GM18505 (cell line): ENCODE data around the gene GPR176.

ENCODE experiments used
- ATAC-seq: cut with Tn5 transposase; IDR thresholded peaks from one replicate; pipeline ENCODE4 v1.9.1; 2021; ENCODE audit not compliant: unreplicated experiment
- POLR2A ChIP-seq: IDR thresholded peaks from 4 replicates; pipeline ENCODE4 v1.6.1; 2011; ENCODE audit warnings: borderline replicate concordance; ENCODE audit not compliant: insufficient read depth, insufficient read length; ENCODE audit errors: extremely low read depth

GPR176 gene

GRCh38 chr15:39919748-39920509 is at the start of gene GPR176:
GPR176 (minus strand) TSS chr15:39920266; CDS start chr15:39920026, 240 bp downstream.
- no peak for ATAC-seq
- TF ChIP-seq POLR2A, result no peak

- TF ChIP-seq POLR2A, result no peak
- ATAC-seq, result no peak
These were observed 48.9 kb upstream of the GPR176 start for GRCh38 chr15:39969002-39969394.

DNA sequence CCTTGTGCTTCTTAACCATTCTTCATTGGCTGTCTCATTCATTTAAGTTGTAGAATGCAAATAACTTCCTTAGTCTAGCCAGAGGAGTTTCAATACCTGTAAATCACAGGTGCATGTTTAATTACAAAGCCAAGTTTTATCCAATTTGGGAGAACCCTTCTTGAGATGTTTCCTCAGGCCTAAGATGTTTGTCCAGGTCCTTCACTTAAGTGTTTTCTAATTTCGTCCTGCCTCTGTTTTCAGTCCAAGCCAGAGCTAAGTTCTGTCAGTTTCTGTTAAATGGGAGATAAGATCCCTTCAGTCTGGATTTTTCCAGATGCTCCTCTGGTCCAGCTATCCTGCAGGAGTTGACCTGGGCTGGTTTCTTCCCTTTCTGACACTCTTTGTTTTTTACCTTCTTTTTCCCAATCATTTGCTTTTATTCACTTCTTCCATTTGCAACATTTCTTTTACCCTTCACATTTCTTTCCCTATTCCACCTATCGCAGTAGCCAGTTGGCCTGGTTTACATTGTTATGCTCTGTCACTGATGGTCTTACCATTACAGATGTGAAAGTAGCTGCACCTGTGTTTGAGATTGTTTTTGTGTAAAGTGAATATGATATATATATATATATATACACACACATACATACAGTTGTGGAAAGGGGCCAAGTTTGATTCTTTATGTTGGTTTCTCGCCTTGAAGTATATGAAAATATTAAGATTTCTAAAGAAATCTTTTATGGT is 48.4 kb upstream of the GPR176 start:
- TF ChIP-seq POLR2A, result no peak
- no peak for ATAC-seq

DNA sequence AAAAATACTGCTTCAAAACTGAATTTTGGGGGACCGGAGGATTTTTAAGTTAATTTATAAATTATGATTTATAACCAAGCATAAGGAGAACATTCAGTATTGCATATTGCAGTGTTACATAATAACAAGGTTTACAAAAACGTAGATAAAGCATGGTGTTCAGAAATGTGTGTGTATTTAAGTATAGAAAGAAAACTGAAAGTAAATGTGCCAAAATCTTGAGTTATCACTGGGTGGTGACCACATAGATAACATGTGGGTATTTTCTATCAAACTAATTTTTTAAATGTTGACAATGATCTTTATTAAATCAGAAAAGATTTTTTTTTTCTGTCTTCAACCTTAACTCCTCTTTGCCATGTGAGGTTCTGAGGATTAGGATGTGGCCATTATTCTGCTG is 46.5 kb upstream of the GPR176 start:
- TF ChIP-seq POLR2A, result no peak
- ATAC-seq, result no peak

DNA sequence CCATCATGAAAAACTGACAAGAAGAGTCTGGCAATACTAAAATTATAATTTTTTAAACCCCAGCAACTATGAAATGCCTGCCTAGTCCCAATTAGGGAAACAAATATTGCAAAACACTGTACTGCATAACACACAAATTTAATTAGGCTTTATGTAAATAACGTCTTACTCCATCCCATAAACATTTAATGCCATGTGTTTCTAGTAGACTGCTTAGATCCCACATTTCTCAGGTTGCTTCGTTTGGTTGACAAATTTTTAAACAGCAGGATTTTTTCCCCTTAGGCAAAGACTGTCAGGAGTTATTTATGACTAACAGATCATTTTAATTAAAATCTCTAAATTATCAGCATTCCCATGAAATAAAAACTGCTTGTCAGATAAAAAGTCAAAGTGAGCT is 43.7 kb upstream of the GPR176 start:
- no peak for ATAC-seq

DNA sequence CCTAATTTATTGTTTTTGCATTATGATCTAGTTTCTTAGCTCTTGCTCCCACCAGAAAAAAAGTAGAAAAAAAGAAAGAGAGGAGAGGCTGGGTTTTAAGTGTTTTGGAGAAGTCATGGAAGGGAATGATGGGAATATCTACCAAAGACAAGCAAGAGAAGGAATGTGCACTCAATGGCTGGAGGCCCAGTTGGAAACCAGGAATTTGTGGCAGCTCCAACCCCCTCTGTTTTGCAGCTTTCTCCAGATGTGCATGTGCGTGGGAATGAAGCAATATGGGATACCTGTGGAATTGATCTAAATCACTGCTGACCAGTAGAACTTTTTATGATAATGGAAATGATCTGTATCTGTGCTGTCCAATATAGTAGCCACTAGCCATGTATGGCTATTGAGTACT is 41.0 kb upstream of the GPR176 start:
- ATAC-seq, result no peak
- no peak for TF ChIP-seq POLR2A

More for the DNA sequence above, 43.7 kb upstream of the GPR176 start:
- no peak for TF ChIP-seq POLR2A

DNA sequence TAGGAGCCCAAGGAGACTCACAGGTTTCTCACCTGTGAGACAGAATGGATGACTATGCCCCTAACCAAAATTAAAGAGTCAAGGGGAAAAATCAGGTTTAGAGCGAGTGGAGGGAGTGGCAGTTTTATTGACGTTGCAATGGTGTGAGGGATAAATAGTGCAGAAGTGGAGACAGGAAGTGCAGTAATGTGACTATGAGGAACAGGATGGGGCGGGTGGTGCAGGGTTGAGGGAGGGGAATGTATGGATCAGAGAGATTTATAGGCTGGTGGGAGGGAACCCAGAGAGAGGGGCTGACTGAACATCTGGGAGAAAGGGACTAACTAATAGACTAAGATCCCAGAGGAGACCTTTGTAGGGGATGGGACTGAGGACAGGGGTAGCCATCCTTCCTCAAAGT is 40.3 kb upstream of the GPR176 start:
- TF ChIP-seq POLR2A, result no peak
- ATAC-seq, result no peak

GRCh38 chr15:39959411-39959810 is 39.3 kb upstream of the GPR176 start:
- TF ChIP-seq POLR2A, result no peak
- no peak for ATAC-seq

GRCh38 chr15:39957481-39957880 is 37.4 kb upstream of the GPR176 start:
- TF ChIP-seq POLR2A, result no peak
- ATAC-seq, result no peak

DNA sequence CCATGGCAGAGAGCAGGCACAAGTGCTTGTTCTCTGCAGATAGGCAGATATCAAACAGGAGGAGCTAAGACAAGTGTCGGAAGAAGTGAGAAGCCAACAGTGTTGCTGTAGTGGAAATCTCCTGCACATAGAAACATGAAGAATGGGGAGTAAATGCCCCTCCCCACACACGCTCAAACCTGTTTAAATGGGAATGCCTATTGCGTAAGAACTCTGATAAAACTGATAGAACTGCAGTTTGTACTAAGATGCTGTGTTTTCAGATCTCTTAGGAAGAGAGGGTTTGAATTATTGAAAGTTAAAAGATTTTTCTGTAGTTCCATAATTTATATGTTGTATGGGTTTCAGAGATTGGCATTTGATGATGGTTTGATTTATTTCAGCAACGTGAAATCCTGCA is 33.5 kb upstream of the GPR176 start:
- ATAC-seq, result no peak

DNA sequence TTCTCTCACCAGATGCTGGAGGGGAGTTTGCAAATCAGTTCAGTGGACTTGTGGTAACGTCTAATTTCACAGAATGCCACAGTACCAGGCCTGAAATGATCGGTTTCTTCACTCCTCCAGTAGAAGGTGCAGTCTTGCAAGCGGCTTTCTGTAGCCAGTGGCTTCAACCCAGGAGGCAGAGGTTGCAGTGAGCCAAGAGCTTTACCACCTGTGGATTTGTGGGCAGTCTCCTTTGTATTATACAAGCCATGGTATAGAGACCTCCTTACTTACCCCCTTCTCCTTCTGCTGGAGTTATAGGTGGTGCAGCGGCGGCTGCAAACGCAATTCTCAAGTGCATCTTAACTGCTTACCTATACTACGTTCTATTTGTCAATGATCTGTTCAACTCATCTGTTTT is 31.5 kb upstream of the GPR176 start:
- no peak for TF ChIP-seq POLR2A
- no peak for ATAC-seq

More for the DNA sequence above, 33.5 kb upstream of the GPR176 start:
- no peak for TF ChIP-seq POLR2A

GRCh38 chr15:39948817-39949216 is 28.8 kb upstream of the GPR176 start:
- no peak for ATAC-seq
- TF ChIP-seq POLR2A, result no peak

DNA sequence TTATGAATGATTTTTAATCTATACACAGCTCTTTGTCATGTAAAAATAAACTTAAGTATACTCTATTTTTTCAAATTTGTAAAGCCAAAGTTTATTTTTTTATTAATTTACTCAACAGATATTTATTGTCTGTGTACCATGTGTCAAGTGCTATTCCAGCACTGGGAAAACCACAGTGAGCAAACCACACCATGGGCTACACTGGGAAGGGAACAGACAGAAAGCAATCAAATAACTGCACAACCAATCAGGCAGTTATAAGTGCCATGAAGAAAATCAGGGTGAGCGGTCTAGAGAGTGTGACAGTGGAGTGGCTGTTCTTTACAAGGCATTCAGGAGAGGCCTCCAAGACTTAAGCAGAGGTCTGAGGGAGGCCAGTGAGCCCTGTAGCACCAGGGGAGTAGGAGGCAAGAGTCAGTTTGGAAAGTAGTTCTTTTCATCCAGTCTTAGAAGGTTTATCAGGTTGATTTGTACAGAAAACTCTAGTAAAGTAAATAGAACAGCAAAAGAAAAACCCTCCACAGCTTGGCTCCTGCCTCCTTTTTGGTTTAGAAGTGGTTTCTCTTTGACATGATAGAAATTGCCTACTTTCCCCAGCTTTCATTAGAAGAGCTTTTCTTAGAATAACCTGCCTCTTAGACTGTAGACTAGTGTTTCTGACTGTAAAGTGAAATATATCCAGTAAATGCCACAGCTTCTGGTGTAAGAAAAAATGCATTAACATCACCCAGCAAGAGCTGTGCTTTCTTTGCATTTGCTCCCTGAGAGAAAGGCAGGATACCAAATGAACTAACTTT is 27.5 kb upstream of the GPR176 start:
- TF ChIP-seq POLR2A, result no peak
- no peak for ATAC-seq

- ATAC-seq, result no peak
- no peak for TF ChIP-seq POLR2A
These were observed 26.8 kb upstream of the GPR176 start for GRCh38 chr15:39946862-39947261.

DNA sequence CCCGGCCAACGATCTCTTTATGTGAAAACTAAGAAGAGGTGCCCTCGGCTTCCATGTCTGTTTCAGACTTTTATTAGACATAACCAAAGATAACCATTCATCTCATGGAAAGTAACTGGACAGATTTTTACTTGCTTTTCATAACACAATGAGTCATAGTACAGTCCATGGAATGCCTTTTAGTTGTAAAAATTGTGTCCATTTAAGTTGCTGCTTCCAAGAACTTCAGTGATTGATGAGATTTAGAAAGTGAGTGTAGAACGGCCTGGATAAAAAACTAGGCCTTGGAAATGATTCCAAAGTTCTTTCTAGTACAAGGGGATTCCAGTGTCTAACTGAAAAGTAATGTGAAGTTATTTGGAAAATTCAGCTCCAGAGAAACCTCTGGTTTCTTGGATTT is 24.7 kb upstream of the GPR176 start:
- ATAC-seq, result no peak
- TF ChIP-seq POLR2A, result no peak
